ENCODE measurements around the gene PCDHGA7. TPM values are rescaled to one million over a fixed set of nuclear protein-coding genes. Genes with fewer than 3 reads are reported as not detected.
"Not testable (repeated sequence)": the region's sequence is repeated elsewhere in the genome, so short reads cannot be mapped to it uniquely, and the experiment has no call there.

PCDHGA7 gene
- total RNA-seq (not detected), polyA plus RNA-seq (under 1 TPM in 1 of 4 donors, not detected in 3; 0.09 TPM)

DNA sequence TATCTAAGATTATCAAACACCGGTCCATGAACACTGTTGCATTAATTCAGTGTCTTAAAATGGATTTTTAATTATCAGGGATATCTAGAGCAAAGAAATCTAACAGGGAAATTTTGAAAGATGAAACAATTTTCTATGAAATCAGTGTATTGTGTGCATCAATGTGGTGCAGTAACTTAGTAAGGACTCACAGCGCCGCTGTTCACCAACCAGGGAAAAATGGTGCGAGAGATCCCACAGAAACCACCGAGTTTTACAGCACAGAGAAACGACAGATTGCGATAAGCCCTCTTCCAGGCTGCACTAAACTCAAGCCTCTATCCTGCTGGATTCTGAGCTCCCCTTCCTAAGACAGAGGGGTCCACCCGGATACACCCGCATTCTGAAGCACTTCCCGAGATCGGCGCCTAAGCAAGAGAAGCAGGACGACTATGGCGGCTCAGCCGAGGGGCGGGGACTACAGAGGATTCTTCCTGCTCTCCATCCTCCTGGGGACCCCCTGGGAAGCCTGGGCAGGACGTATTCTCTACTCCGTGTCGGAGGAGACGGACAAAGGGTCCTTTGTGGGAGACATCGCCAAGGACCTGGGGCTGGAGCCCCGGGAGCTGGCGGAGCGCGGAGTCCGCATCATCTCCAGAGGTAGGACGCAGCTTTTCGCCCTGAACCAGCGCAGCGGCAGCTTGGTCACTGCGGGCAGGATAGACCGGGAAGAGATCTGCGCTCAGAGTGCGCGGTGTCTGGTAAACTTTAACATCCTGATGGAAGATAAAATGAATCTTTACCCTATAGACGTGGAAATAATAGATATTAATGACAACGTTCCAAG, at the start of gene PCDHGA7:
Gene PCDHGA7 (plus strand): TSS at position 274 of the 826 bp plus-strand sequence. CDS start 158 bp downstream, at position 432.
- no peak within 1 kb of the TSS for H3K27ac Mint-ChIP-seq
- no peaks in the 10 kb centered on the region for H3K36me3 Mint-ChIP-seq
- H3K9me3 Mint-ChIP-seq: peaks cover 0 to 47% (median 17%) of the 10 kb centered on the region in 7 donors
- peaks cover 0 to 2% (median 0%) of the 10 kb centered on the region in 4 donors for H3K4me1 Mint-ChIP-seq
- Histone ChIP-seq H3K4me1 (ENCODE audit: control insufficient read depth, insufficient read depth, low read length, poor library complexity, severe bottlenecking) (no peaks in the 10 kb centered on the region), H3K27ac (ENCODE audit: insufficient read depth, low read length, poor library complexity, severe bottlenecking) (no peak within 1 kb of the TSS), H3K27me3 (ENCODE audit: control insufficient read depth, insufficient read depth, low read length) (peaks cover 40% of the 10 kb centered on the region), H3K9me3 (ENCODE audit: control insufficient read depth in 2 of 2, low read length in 2 of 2) (peaks cover 16 to 29% of the 10 kb centered on the region in 2 experiments), H3K4me3 (ENCODE audit: low read depth, low read length) (no peak within 1 kb of the TSS), H3K36me3 (ENCODE audit: control insufficient read depth, insufficient read depth, low read length) (no peaks in the 10 kb centered on the region)
- DNase-seq: no peak
- peaks cover 66% of the 10 kb centered on the region for H3K27me3 Mint-ChIP-seq
- no peak for ATAC-seq (ENCODE audit: low read depth in 2 of 2)
- peak within 1 kb of the TSS in 3 of 4 donors; percentile 56 to 62 (median 61) for H3K4me3 Mint-ChIP-seq

- Histone ChIP-seq H3K27ac (ENCODE audit: insufficient read depth, low read length, poor library complexity, severe bottlenecking) (no peak within 1 kb of the TSS), H3K27me3 (ENCODE audit: control insufficient read depth, insufficient read depth, low read length) (peaks cover 21% of the 10 kb centered on the region), H3K36me3 (ENCODE audit: control insufficient read depth, insufficient read depth, low read length) (no peaks in the 10 kb centered on the region), H3K4me3 (ENCODE audit: low read depth, low read length) (no peak within 1 kb of the TSS), H3K9me3 (ENCODE audit: control insufficient read depth in 2 of 2, low read length in 2 of 2) (peaks cover 50 to 63% of the 10 kb centered on the region in 2 experiments), H3K4me1 (ENCODE audit: control insufficient read depth, insufficient read depth, low read length, poor library complexity, severe bottlenecking) (no peaks in the 10 kb centered on the region)
- H3K27ac Mint-ChIP-seq: no peak within 1 kb of the TSS
- H3K9me3 Mint-ChIP-seq: peaks cover 7 to 72% (median 33%) of the 10 kb centered on the region in 7 donors
- DNase-seq: no peak
- H3K4me1 Mint-ChIP-seq: no peaks in the 10 kb centered on the region
- ATAC-seq (ENCODE audit: low read depth in 2 of 2): no peak
- peaks cover 3% of the 10 kb centered on the region for H3K36me3 Mint-ChIP-seq
- peak within 1 kb of the TSS in 1 of 4 donors; percentile 11 for H3K4me3 Mint-ChIP-seq
- H3K27me3 Mint-ChIP-seq: peaks cover 64% of the 10 kb centered on the region
Observed at GRCh38 chr5:141338538-141339306, 43.8 kb upstream of the PCDHGA7 start, which contains the start of gene PCDHGA2. PCDHGA2 (plus strand) TSS chr5:141338760.

GRCh38 chr5:141340781-141341354, 41.7 kb upstream of the PCDHGA7 start:
- not testable (repeated sequence) for H3K4me1 ChIP-seq (ENCODE audit: control insufficient read depth, insufficient read depth, low read length, poor library complexity, severe bottlenecking); ATAC-seq (ENCODE audit: low read depth in 2 of 2); DNase-seq; H3K27ac Mint-ChIP-seq; H3K4me3 Mint-ChIP-seq; H3K4me3 ChIP-seq (ENCODE audit: low read depth, low read length); H3K4me1 Mint-ChIP-seq; H3K36me3 Mint-ChIP-seq; H3K27ac ChIP-seq (ENCODE audit: insufficient read depth, low read length, poor library complexity, severe bottlenecking); H3K36me3 ChIP-seq (ENCODE audit: control insufficient read depth, insufficient read depth, low read length)
- peaks cover 57% of the 10 kb centered on the region for H3K27me3 Mint-ChIP-seq
- H3K9me3 Mint-ChIP-seq: peaks cover 9 to 74% (median 27%) of the 10 kb centered on the region in 7 donors
- Histone ChIP-seq H3K9me3 (ENCODE audit: control insufficient read depth in 2 of 2, low read length in 2 of 2) (peaks cover 52 to 53% of the 10 kb centered on the region in 2 experiments), H3K27me3 (ENCODE audit: control insufficient read depth, insufficient read depth, low read length) (peaks cover 18% of the 10 kb centered on the region)

- Mint-ChIP-seq H3K4me3 (no peak overlapping the region), H3K27ac (no peak overlapping the region), H3K9me3 (peaks cover 7 to 61% (median 22%) of the 10 kb centered on the region in 7 donors), H3K36me3 (peaks cover 6% of the 10 kb centered on the region), H3K27me3 (peaks cover 54% of the 10 kb centered on the region), H3K4me1 (no peaks in the 10 kb centered on the region)
- Histone ChIP-seq H3K4me1 (ENCODE audit: control insufficient read depth, insufficient read depth, low read length, poor library complexity, severe bottlenecking) (no peaks in the 10 kb centered on the region), H3K36me3 (ENCODE audit: control insufficient read depth, insufficient read depth, low read length) (no peaks in the 10 kb centered on the region), H3K27ac (ENCODE audit: insufficient read depth, low read length, poor library complexity, severe bottlenecking) (no peak overlapping the region), H3K9me3 (ENCODE audit: control insufficient read depth in 2 of 2, low read length in 2 of 2) (peaks cover 36 to 49% of the 10 kb centered on the region in 2 experiments), H3K4me3 (ENCODE audit: low read depth, low read length) (no peak overlapping the region), H3K27me3 (ENCODE audit: control insufficient read depth, insufficient read depth, low read length) (peaks cover 9% of the 10 kb centered on the region)
- DNase-seq (no peak), ATAC-seq (ENCODE audit: low read depth in 2 of 2) (no peak)
Observed at GRCh38 chr5:141342773-141343172, 39.8 kb upstream of the PCDHGA7 start.

DNA sequence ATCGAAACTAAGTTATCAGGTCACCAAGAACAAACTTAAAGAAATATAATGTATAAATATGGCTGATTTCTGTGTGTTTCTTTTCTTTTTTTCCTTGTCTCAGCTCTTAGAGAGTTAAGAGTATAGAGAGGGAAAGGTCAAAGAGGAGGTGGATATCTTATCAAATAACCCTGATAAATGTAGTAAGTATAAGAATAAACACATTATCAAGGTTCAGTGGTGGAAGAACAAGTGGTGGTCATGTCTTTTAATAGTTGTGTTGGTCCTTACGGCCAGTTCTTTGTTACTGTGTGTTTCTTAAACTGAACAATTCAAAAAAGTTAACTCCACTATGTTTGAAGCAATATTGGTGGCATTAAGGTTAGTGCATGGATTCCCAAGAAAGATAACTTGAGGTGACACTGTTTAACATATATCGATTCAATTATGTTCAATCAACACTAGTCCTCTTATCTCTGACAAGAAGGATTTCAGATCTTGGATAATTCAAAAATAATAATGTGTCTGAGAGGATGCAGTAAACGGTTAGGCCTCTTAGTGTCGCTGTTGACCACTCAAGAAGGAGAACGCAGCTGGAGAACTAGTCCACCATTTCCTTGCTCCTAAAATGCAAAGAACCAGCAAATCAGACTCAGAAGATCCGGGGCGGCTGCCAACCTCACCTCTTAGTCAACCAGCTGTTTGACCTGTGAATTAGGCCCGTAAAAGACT, 39.1 kb upstream of the PCDHGA7 start, which contains the start of gene PCDHGA3:
Gene PCDHGA3 (plus strand): TSS at position 588 of the 711 bp plus-strand sequence. CDS start 205 bp downstream, outside the sequence.
- DNase-seq: peak in 1 of 3 donors; percentile 38
- Histone ChIP-seq H3K27ac (ENCODE audit: insufficient read depth, low read length, poor library complexity, severe bottlenecking) (no peak within 1 kb of the TSS), H3K4me3 (ENCODE audit: low read depth, low read length) (no peak within 1 kb of the TSS), H3K27me3 (ENCODE audit: control insufficient read depth, insufficient read depth, low read length) (peaks cover 9% of the 10 kb centered on the region), H3K4me1 (ENCODE audit: control insufficient read depth, insufficient read depth, low read length, poor library complexity, severe bottlenecking) (no peaks in the 10 kb centered on the region), H3K9me3 (ENCODE audit: control insufficient read depth in 2 of 2, low read length in 2 of 2) (peaks cover 32 to 43% of the 10 kb centered on the region in 2 experiments), H3K36me3 (ENCODE audit: control insufficient read depth, insufficient read depth, low read length) (no peaks in the 10 kb centered on the region)
- H3K27me3 Mint-ChIP-seq: peaks cover 48% of the 10 kb centered on the region
- H3K9me3 Mint-ChIP-seq: peaks cover 7 to 55% (median 22%) of the 10 kb centered on the region in 7 donors
- ATAC-seq (ENCODE audit: low read depth in 2 of 2): no peak
- H3K4me3 Mint-ChIP-seq: peak within 1 kb of the TSS in 2 of 4 donors; percentile 41 to 56
- peaks cover 6% of the 10 kb centered on the region for H3K36me3 Mint-ChIP-seq
- no peak within 1 kb of the TSS for H3K27ac Mint-ChIP-seq
- H3K4me1 Mint-ChIP-seq: no peaks in the 10 kb centered on the region

DNA sequence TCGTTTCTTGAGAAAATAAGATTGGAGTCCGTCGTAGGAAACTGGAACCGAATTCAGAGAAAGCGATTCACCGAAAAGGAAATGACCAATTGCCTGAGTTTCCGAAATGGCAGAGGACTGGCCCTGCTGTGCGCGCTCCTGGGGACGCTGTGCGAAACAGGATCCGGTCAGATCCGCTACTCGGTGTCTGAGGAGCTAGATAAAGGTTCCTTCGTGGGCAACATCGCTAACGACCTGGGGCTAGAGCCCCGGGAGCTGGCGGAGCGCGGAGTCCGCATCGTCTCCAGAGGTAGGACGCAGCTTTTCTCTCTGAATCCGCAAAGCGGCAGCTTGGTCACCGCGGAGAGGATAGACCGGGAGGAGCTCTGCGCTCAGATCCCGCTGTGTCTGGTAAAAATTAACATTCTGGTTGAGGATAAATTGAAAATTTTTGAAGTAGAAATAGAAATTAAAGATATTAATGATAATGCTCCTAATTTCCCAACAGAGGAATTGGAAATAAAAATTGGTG, 38.5 kb upstream of the PCDHGA7 start:
- H3K4me1 Mint-ChIP-seq: no peaks in the 10 kb centered on the region
- no peak overlapping the region for H3K27ac Mint-ChIP-seq
- no peak for ATAC-seq (ENCODE audit: low read depth in 2 of 2)
- H3K4me3 Mint-ChIP-seq: peak overlapping the region in 2 of 4 donors; percentile 41 to 56
- peaks cover 8 to 56% (median 22%) of the 10 kb centered on the region in 7 donors for H3K9me3 Mint-ChIP-seq
- Histone ChIP-seq H3K9me3 (ENCODE audit: control insufficient read depth in 2 of 2, low read length in 2 of 2) (peaks cover 25 to 36% of the 10 kb centered on the region in 2 experiments), H3K36me3 (ENCODE audit: control insufficient read depth, insufficient read depth, low read length) (no peaks in the 10 kb centered on the region), H3K4me1 (ENCODE audit: control insufficient read depth, insufficient read depth, low read length, poor library complexity, severe bottlenecking) (no peaks in the 10 kb centered on the region), H3K4me3 (ENCODE audit: low read depth, low read length) (no peak overlapping the region), H3K27ac (ENCODE audit: insufficient read depth, low read length, poor library complexity, severe bottlenecking) (no peak overlapping the region), H3K27me3 (ENCODE audit: control insufficient read depth, insufficient read depth, low read length) (peaks cover 7% of the 10 kb centered on the region)
- peaks cover 6% of the 10 kb centered on the region for H3K36me3 Mint-ChIP-seq
- DNase-seq: no peak
- peaks cover 45% of the 10 kb centered on the region for H3K27me3 Mint-ChIP-seq
